Left hindlimb (tissue), 1 donor: ENCODE data around the gene SH3BP4.

Experiments used
- DNase-seq: peaks from one replicate; pipeline ENCODE4 v3.0.0-alpha.2; 2018

Gene SH3BP4

DNA sequence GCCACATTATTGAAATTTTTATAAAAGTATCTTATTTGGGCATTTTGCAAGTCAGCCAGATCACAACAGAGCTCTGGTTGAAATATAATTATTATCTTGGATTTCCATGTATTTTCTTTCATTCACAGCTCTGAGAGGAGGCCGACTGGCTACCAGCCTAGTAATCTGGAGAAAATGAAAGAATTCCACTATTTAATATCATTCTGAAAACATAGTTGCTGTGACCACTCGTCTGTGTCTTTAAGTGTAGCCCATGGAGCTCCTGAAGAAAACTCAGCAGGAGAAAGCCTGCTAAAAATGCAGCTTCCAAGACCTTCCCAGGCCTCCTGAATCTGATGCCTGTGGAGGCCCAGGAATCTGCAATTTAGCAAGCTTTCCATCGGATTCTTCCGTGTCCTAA lies 114.7 kb downstream of the SH3BP4 start:
- DNase-seq = no peak

DNA sequence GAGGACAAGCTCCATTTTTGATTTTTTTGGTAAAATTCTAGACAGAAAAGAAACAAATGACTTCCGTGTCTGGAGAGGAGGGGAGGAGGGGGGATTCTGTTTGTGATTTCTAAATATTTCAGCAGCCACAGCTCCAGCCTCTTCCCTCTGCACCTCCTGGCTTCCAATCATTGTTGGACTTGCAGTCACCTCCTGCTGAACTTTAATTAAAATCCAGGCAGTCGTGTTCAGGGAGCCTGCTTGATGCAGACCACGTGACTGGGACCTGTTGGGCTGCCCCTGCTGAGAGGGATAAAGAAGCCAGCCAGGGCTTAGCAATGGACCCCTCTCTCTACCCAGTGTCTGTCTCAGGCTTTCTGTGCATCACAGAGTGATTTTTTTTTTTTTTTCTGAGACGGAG lies 115.1 kb downstream of the SH3BP4 start:
- DNase-seq = no peak

DNA sequence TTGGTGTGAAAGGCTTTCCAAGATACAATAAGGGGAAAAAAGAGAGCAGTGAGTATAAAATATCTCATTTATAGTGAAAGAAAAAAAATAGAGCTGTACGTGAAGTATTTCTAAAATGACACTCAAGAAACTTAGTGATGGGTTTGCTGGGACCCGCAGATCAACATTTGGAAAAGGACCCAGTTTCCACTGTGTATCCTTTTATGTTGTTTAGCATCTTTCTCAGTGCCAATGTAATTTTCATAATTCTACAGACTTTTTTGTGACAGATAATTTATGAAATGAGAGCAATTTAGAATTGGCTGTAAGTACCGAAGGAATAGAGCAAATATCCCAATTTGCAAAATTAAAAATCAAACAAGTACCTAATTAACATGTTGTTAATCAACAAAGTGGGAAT lies 116.9 kb downstream of the SH3BP4 start:
- DNase-seq = no peak

DNA sequence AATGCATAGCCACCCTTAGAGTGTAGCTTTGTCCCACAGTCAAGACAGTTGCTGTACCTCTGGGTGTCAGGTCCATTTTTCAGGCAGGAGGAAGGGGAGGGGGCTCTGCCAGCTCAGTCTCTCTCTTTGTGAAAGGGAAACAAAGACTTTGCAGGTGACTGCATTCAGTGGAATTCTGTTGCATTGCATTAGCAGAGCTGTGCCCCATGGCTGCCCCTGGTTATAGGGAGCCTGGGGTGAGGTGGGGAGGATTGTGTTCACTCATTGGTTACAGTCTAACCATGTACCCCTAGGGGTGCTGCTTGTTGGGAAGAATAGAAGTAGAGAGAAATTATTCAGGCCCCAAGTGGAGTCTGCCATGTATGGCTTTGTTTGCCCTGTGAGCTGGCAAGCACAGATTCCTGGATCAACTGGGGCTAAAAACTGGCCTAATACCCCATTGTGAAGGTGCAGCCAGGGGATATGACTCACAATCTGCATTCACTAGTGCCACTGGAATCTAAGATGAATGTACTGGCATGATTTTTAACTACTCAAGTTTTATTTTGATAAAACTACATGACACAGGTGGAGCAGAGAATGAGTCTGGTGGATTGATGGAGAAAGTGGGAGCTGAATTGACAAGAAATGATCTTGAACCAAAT lies 118.4 kb downstream of the SH3BP4 start:
- DNase-seq = no peak

DNA sequence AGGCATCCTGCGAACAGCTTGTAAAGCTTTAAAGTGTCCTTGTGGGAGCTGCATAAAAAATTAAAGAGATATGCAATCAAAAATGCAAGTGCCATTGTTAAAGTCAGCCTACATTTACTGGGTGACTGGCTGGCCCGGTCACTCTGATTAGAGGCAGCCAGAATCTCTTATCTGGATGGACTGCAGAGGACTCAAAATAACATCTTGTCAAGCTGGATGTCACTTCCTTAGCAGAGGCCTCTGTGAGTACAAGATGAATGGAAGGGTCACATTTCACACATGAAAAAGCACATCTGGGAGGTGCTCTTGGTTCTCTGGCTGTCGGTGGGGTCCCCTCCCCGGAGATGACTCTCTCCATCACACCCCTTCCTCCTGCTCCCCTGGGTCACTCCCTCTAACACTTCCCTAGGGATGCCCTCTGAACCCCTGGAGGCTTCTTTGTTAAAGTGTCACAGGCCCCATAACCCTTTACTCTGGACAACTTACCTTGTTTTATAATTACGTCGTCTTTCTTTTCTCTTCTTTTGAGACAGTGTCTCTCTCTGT lies 122.1 kb downstream of the SH3BP4 start:
- no peak for DNase-seq

DNA sequence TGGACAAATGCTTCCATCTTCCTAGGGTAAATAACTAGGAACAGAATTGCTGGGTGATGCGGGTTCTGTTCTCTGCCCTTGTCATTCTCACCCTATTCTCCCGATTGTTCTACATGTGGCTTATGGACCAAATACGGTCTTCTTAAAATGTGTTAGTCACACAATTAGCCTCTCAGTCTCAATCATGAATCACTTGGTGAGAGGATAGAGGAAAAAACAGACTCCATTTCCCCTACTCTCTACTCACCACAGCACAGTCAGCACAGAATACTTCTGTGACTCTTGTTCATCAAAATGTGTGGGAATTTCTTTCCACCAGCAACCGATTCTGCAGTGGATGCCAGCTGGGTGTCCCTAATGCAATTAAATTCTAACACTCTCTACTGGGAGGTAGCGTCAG lies 125.2 kb downstream of the SH3BP4 start:
- no peak for DNase-seq

DNA sequence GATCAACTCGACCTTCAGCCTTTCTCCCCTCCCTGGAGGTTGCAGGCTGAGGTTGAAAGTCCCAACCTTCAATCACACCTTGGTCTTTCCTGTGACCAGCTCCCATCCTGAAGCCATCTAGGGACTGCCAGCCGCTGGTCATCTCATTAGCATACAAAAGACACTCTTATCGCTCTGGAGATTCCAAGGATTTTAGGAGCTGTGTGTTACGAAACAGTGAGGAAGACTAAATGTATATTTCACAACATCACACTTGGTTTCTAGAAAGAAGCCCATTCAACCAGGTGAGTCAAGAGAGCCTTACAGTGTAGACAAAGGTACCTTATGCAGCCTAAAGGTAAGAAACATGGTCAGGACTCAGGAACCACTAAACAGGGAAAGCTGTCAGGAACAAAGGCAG lies 126.4 kb downstream of the SH3BP4 start:
- DNase-seq = no peak

DNA sequence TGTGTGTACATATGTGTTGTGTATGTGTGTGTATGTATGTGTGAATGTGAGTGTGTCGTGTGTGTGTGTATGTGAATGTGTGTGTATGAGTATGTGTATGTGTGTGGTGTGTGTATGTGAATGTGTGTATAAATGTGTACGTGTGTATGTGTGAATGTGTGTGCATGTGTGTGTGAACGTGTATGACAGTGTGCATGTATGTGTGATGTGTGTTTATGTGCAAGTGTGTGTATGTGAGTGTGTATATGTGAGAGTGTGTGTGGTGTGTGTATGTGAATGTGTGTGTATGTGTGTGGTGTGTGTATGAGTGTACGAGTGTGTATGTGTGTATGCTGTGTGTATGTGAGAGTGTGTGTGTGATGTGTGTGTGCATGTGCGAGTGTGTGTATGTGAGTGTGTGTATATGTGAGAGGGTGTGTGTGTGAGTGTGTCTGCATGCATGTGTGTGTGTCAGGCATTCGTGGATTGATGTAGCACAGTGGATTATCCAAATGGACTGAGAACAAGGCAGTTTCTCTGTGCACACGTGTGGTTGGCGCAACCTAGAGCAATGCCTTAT lies 127.2 kb downstream of the SH3BP4 start:
- DNase-seq = no peak

DNA sequence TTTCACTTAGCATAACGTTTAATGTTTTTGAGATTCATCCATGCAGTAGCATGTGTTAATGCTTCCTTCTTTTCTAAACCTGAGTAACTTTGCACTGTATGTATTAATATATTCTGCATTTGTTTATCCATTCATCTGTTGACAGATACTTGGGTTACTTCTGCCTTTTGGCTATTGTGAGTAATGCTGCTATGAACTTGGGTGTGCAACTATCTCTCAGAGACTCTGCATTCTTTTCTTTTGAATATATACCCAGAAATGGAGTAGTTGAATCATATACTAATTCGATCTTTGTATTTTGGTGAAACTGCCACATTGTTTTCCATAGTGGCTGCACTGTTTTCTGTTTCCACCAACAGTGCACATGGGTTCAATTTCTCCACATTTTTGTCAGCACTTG lies 128.3 kb downstream of the SH3BP4 start:
- DNase-seq = no peak

DNA sequence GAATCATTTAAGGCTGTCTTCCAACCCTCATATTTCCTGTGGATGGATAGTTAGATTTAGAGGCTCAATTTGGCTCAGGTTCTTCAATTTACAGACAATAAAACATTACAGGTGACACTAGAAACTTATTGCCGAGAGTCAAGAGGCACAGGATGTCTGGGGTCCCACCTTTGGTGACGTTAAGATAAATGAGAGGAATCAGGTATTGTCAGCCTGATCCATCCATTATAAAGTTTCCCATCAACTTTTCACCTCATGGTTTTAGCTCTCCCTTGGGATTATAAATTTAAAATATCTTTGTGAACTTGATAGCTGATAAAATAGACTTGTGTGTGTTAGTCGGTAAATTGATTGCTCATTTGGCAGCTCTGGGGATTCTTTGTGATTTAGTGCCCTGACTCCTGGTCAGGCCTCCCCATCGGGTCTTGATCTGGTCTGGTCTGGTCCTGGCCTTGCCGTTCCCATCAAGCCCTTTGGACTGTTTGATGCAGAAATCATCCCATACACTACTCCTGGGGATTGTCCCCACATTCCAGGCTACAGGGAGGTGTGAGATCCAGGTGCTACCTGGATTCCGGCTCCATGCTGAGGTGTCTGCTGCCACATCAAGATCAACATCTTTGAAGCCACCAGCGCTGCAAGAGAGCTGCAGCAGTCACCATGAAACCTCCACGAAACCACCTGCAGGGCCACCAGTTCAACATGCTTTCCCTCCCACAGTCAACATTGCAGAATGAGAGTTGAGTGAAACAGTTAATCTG lies 130.9 kb downstream of the SH3BP4 start:
- DNase-seq = no peak

DNA sequence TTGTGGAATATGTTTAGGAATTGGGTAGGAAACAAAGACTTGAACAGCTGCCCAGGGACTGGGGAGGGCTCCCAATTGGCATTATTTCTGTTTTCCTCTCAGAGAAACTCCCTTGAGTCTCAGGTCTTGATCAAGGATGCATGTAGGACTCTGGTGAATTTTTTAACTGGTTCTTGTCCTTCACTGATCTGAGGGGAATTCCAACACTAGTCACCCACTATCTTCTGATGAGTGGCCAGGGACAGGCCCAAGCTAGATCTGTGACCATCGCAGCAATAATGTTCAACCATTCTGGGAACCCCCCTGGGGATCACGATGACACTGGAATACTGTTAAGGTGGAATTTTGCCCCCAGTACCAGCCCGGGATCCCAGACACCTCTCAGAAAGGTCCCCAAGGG lies 132.0 kb downstream of the SH3BP4 start:
- no peak for DNase-seq

DNA sequence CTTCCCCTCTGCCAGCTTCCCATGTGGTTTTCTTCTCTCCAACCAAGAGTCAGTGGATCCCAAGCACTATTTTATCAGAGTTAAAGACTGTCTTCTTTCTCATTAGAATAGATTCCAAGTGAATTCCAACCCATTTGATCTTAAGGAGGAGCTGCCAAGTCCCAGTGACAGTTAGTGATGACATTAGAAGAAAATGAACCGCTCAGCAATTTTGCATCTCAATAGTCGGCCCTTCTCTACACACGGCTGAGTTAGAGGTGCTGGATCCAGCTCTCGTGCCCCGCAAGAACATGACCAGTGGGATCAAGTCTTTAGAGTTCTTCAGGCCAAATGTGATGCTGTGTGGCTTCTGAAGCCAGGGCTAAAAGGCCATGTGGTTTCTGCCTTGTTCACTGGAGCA lies 132.6 kb downstream of the SH3BP4 start:
- DNase-seq = no peak

DNA sequence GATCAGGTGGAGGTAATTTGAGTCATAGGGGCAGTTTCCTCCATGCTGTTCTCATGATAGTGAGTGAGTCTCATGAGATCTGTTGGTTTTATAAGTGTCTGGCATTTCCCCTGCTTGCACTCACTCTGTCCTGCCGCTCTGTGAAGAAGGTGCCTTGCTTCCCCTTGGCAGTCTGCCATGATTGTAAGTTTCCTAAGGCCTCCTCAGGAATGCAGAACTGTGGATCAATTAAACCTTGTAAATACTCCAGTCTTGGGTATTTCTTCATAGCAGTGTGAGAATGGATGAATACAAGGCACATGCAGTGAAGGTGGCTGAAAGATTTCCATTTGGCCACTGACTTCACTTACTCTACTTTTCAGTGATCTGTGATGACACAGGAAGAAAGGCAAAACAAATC lies 133.7 kb downstream of the SH3BP4 start:
- no peak for DNase-seq

DNA sequence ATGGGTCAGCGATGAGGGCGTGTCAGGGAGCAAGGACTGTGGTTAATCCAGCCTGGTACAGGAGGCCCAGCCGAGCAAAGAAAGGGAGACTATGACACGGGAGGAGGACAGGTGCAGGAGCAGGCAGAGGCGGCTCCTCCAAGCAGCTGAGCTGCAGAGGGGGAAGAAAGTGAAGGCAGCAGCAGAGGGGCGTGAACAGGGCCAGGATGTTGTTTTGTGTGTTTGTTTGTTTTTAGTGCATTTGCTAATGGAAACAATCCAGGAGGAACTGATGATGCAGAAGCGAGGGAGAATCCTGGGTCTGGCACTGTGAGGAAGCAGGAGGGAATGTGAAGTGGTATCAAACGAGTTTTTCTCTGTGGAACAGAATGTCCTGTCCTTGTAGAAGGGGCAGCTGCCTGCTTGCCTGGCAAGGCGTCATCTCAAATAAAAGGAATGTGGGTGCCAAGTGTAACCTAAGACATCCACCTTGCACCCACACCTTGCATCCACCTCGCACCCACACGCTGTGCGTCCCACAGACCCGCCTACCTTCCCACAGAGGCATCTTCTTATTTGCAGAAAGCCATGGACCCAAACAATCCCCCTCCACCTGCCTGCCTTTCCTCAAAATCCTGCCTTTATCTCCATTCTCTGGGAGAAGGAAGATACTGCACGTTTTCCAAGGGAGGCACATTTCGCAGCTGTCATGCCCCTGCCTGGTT lies 134.8 kb downstream of the SH3BP4 start:
- DNase-seq = no peak

DNA sequence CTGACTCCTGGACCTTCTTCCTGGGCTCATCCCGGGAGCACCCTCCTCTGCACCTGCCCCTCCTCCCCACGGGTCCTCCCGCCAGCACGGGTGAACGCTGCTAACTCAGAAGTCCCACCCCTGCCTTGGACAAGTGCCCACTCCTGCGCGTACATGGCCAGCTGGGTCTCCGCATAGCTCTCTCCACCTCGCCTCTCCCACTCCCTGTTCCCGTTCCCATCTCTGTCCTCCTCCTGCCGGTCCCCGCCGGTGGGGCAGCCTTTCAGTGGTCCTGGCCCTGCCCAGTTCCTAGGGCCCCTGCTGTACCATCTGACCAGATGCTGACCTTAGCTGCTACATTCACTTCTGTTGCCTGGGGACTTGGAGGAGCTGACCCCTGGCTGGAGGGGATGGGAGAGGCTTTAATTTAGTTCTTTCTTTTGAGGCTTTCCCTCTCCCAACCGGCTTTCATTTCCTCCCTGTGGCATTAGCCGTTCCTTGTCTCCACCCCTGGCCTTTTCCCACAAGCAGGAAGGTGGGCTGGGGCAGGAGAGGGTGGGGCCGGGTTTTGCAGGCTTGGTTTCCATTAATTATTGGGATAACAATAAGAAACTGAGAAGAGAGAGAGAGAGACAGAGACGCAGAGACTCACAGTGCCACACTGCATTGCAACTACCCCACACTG lies 136.1 kb downstream of the SH3BP4 start:
- peak; percentile 83 for DNase-seq

DNA sequence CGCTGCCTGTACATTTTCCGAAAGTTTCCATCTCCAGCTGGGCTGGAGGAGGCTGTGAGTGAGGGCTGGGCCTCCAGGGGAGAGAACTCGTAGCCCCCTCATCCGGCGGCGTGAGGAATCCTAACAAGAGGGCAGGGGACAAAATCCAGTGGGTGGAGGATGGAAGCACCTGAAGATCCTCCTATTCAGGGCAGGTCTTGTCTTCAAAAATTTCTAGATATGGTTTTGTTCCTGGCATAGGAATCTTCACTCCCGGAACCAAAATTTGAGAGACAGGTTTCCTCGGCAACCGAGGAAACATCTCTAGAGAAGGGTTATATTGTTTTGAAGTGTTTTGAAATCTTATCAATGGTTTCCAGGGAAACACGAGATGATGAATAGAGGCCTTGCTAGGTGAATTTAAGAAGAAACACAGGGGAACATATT lies 136.7 kb downstream of the SH3BP4 start:
- DNase-seq = no peak

DNA sequence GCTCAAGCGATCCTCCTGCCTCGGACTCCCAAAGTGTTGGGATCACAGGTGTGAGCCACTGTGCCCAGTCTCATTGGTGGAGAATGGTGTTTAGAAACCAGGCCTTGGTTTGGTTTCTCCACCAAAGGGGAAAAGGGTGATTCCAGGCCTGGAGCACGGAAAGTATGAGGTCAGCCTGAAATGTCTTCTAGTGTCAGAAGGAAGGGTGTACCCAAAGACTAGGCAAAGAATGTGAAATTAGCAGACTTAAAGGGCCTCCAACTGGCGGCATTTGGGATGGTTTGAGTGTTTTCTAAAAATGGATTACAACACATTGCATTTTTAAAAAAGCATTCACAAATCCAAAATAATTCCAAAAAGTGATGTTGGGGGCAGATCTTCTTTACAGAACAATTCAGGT lies 139.6 kb downstream of the SH3BP4 start:
- no peak for DNase-seq

DNA sequence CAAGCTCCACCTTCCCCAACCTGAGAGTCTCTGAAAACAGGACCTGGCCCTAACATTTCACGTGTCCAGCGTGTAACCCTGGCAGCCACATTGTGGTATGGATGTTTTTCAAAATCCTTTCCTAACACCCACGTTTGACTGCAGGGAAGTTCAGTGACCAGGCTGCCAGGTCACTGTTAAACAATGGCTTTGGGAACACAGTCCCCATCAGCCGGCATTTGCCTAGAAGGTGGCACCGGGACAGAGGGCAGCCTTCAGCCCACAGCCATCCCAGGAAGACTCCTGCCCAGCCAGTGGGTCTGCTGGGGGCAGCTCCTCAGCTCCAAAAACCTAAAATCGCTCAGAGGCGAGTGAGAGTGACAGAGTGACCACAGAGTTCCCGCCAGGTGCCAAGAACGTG lies 140.2 kb downstream of the SH3BP4 start:
- no peak for DNase-seq

DNA sequence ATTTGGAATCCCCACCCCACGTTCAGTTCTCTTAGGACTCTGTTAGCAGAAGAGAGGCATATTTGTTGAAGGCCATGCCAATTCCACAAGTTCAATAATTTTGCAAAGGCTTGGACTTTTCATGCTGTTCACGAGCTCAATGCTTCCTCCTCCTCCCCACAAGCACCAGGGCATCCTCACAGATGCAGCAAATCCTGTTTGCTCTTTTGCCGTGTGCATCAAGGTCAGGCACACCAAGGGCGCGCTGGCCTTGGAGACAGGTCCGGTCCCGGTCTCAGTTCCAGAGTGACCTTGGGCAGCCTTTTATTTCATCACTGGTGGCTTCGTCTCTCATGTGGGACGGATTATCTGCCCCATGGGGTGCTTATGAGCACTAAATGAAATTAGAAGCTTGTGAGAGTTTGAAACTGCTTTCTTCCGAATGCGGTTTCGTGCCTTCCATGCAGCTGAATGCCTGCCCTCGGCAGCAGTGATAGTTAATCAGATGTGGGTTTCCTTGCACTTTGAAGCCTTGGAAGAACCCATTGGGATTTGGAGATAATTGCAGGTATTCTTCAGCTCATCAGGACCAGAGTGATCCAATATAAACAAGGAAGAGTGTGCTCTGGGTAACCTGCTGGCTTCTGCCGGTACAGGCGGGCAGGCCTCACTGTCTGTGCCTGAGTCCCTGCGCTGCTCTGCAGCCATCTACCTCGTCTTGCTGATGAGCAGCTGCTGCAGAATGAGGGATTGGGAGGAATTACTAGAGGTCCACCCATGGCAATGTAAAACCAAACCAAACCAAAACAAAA lies 140.8 kb downstream of the SH3BP4 start:
- no peak for DNase-seq

DNA sequence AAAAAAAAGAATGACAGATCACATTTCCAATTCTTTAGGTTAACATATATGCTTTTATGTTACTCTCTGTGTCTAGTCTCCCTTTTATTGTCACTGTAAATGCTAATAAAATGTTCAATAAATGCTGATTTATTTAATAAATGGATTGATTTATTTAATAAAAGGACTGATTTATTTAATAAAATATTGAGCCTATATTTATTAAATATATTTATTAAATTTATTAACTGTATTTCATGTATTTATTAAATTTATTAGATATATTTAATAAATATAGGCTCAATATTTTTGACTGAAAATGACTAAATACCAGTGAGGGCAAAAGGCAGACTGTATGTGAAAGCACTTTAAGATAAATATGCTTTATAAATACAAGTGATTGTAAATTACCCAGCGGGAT lies 142.6 kb downstream of the SH3BP4 start:
- no peak for DNase-seq

DNA sequence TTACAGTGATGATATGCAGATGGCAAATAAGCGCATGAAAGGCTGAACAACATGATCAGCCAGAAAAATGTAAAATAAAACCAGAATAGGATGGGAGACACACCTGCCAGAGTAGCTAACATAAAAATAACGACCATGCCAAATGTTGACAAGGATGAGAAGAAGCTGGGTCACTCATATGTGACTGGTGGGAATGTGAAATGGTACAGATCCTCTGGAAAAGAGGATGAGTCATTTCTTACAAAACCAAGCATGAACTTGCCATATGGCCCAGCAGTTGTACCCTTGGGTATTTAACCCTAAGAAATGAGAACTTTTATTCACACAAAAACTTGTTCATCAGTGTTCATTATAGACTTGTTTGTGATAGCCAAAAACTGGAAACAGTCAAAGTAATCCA lies 143.8 kb downstream of the SH3BP4 start:
- DNase-seq = no peak

DNA sequence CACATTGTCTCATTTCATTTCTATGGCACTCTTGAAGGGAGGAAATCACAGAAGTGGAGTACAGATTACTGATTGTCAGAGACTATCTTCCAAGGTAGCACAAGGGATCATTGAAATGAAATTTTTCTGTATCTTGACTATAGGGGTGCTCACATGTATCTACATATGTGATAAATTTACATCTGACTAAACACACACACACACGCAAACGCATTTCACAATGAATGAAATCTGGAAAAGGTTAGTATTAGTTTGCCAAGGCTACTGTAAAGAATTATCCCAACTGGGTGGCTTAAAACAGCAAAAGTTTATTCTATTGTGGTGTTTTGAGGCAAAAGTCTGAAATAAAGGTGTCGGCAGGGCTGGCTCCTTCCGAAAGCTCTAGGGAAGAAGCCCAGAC lies 144.6 kb downstream of the SH3BP4 start:
- no peak for DNase-seq
